Loucy (cell line): ENCODE measurements around the gene TDRD1.

ENCODE experiments used
- H2AFZ ChIP-seq: fragments of 200-600 bp; sonication (generic); 2 replicates; pipeline ENCODE4 v1.6.0; 2016; ENCODE audit warnings: antibody characterized with exemption, mild to moderate bottlenecking, low read length, moderate library complexity
- H3F3A ChIP-seq: fragments of 200-600 bp; 2 replicates; pipeline ENCODE4 v1.6.0; 2016; ENCODE audit warnings: antibody characterized with exemption, low read depth, mild to moderate bottlenecking
- H3K27me3 ChIP-seq: fragments of 200-600 bp; sonication (generic); 2 replicates; pipeline ENCODE4 v1.6.1; 2014; ENCODE audit warnings: low read length, mild to moderate bottlenecking; ENCODE audit not compliant: insufficient read depth, poor library complexity, severe bottlenecking
- H3K36me3 ChIP-seq: fragments of 200-600 bp; sonication (generic); 2 replicates; pipeline ENCODE4 v1.6.1; 2016; ENCODE audit warnings: low read length; ENCODE audit not compliant: insufficient read depth
- H3K4me1 ChIP-seq: fragments of 200-600 bp; sonication (generic); 2 replicates; pipeline ENCODE4 v1.5.1; 2014; ENCODE audit warnings: low read length, mild to moderate bottlenecking; ENCODE audit not compliant: insufficient read depth, poor library complexity, severe bottlenecking
- H3K4me2 ChIP-seq: fragments of 200-600 bp; sonication (generic); 2 replicates; pipeline ENCODE4 v1.6.0; 2014; ENCODE audit warnings: antibody characterized with exemption, low read length, low read depth, mild to moderate bottlenecking; ENCODE audit not compliant: poor library complexity, severe bottlenecking
- H3K4me3 ChIP-seq: fragments of 200-600 bp; sonication (generic); 2 replicates; pipeline ENCODE4 v1.5.1; 2014; ENCODE audit warnings: low read length, mild to moderate bottlenecking, mixed read lengths; ENCODE audit not compliant: poor library complexity, severe bottlenecking
- H3K79me2 ChIP-seq: fragments of 200-600 bp; sonication (generic); 2 replicates; pipeline ENCODE4 v1.6.1; 2014; ENCODE audit warnings: low read length; ENCODE audit not compliant: insufficient read depth
- H3K9ac ChIP-seq: fragments of 200-600 bp; sonication (generic); 2 replicates; pipeline ENCODE4 v1.6.0; 2014; ENCODE audit warnings: mild to moderate bottlenecking, low read depth, low read length, moderate library complexity; ENCODE audit not compliant: poor library complexity, severe bottlenecking
- H3K9me2 ChIP-seq: fragments of 200-600 bp; sonication (generic); replicated peaks from 2 replicates; pipeline ENCODE4 v1.6.1; 2016; ENCODE audit warnings: low read depth, low read length, mixed read lengths
- H3K9me3 ChIP-seq: fragments of 200-600 bp; sonication (generic); 2 replicates; pipeline ENCODE4 v1.6.1; 2014; ENCODE audit warnings: mild to moderate bottlenecking, antibody characterized with exemption, low read length, low read depth; ENCODE audit not compliant: insufficient read depth
- H4K20me1 ChIP-seq: fragments of 200-600 bp; sonication (generic); 2 replicates; pipeline ENCODE4 v1.6.0; 2014; ENCODE audit warnings: antibody characterized with exemption, low read length, mild to moderate bottlenecking; ENCODE audit not compliant: insufficient read depth, poor library complexity, severe bottlenecking
- CTCF ChIP-seq: fragments of 200-600 bp; sonication (generic); conservative IDR thresholded peaks from 2 replicates; pipeline ENCODE4 v1.5.1; 2014; ENCODE audit warnings: mild to moderate bottlenecking, antibody characterized with exemption, low read length
- EZH2phosphoT487 ChIP-seq: fragments of 200-600 bp; IDR thresholded peaks from 2 replicates; pipeline ENCODE4 v1.6.1; 2018; ENCODE audit warnings: antibody characterized with exemption, mild to moderate bottlenecking, moderate library complexity, borderline replicate concordance

The TDRD1 gene

DNA sequence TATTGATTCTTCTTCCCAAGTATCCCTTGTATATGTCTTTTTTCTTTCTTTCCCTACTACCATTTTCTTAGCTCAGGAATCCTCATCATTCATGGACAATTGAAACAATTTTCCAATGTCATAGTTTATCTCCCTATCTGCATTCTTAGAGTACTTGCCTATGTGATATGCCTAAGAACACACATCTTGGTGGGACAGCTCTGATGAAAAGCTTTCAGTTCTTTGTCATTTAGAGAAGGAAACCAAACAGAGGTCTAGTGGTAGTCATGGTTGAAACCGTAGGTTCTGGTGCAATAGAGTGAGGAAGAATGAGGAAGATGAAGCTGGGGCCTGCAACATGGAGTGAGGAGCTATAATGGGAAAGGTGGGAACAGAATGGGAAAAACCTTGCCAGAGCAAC lies 28.2 kb downstream of the TDRD1 start:
- H4K20me1 ChIP-seq = no peaks in the 10 kb centered on the region
- H3K4me1 ChIP-seq = no peaks in the 10 kb centered on the region
- no peak overlapping the region for H3K4me2 ChIP-seq
- peaks cover 34% of the 10 kb centered on the region for H3K27me3 ChIP-seq
- TF ChIP-seq EZH2phosphoT487 = no peak
- no peak for TF ChIP-seq CTCF
- no peak overlapping the region for H3K9ac ChIP-seq
- no peaks in the 10 kb centered on the region for H3K9me3 ChIP-seq
- H2AFZ ChIP-seq = no peak overlapping the region
- no peaks in the 10 kb centered on the region for H3K9me2 ChIP-seq
- H3K79me2 ChIP-seq = no peaks in the 10 kb centered on the region
- H3K36me3 ChIP-seq = no peaks in the 10 kb centered on the region
- H3K4me3 ChIP-seq = no peak overlapping the region
- no peaks in the 10 kb centered on the region for H3F3A ChIP-seq

GRCh38 chr10:114208351-114208750 lies 29.2 kb downstream of the TDRD1 start:
- H3K4me3 ChIP-seq = no peak overlapping the region

GRCh38 chr10:114212153-114212552 lies 33.0 kb downstream of the TDRD1 start:
- TF ChIP-seq EZH2phosphoT487 (no peak), CTCF (no peak)
- Histone ChIP-seq H3K79me2 (no peaks in the 10 kb centered on the region), H3K9me3 (no peaks in the 10 kb centered on the region), H3K9me2 (no peaks in the 10 kb centered on the region), H3K4me3 (no peak overlapping the region), H2AFZ (no peak overlapping the region), H3K36me3 (no peaks in the 10 kb centered on the region), H4K20me1 (no peaks in the 10 kb centered on the region), H3K27me3 (peaks cover 6% of the 10 kb centered on the region), H3K4me1 (no peaks in the 10 kb centered on the region), H3K4me2 (no peak overlapping the region), H3F3A (no peaks in the 10 kb centered on the region), H3K9ac (no peak overlapping the region)

More at GRCh38 chr10:114208351-114208750, 29.2 kb downstream of the TDRD1 start:
- Histone ChIP-seq H2AFZ (no peak overlapping the region), H3F3A (no peaks in the 10 kb centered on the region), H3K27me3 (peaks cover 26% of the 10 kb centered on the region), H3K9ac (no peak overlapping the region), H4K20me1 (no peaks in the 10 kb centered on the region), H3K4me2 (no peak overlapping the region), H3K9me2 (no peaks in the 10 kb centered on the region), H3K36me3 (no peaks in the 10 kb centered on the region), H3K9me3 (no peaks in the 10 kb centered on the region), H3K79me2 (no peaks in the 10 kb centered on the region), H3K4me1 (no peaks in the 10 kb centered on the region)
- TF ChIP-seq CTCF = no peak
